ENCODE results near the gene PNMA8C.
"Not testable (repeated sequence)": the region's sequence is repeated elsewhere in the genome, so short reads cannot be mapped to it uniquely, and the experiment has no call there.

Gene PNMA8C

DNA sequence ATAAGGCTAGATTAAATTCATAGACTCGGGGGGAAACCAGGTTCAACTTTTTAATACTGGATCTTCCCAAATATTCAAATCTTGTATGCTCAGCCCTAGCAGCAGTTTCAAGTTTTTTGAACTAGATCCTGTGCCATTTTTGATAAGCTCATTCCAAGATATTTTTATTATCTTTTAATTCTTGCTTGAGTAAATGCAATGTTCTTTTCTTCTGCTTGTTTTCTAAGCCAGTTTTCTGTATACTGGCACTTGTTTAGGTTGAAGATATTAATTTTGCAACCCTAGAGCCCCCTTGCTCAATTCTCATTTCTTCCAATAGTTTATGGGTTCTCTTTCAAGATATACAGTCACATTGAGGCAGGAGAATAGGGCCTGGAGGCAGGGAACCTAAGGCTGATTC lies 13.1 kb upstream of the PNMA8C start:
- TF ChIP-seq, protein P1, sequence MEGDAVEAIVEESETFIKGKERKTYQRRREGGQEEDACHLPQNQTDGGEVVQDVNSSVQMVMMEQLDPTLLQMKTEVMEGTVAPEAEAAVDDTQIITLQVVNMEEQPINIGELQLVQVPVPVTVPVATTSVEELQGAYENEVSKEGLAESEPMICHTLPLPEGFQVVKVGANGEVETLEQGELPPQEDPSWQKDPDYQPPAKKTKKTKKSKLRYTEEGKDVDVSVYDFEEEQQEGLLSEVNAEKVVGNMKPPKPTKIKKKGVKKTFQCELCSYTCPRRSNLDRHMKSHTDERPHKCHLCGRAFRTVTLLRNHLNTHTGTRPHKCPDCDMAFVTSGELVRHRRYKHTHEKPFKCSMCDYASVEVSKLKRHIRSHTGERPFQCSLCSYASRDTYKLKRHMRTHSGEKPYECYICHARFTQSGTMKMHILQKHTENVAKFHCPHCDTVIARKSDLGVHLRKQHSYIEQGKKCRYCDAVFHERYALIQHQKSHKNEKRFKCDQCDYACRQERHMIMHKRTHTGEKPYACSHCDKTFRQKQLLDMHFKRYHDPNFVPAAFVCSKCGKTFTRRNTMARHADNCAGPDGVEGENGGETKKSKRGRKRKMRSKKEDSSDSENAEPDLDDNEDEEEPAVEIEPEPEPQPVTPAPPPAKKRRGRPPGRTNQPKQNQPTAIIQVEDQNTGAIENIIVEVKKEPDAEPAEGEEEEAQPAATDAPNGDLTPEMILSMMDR (IDR thresholded peaks at IDR 0.05; ENCODE audit: extremely low read depth, insufficient read depth, missing control alignments) = no peak
- in situ Hi-C loops (cut with MboI; ENCODE audit: low pct_unique_long_range_greater_than_20kb, low sequenced_read_pairs, unreplicated experiment) = no loop called here

DNA sequence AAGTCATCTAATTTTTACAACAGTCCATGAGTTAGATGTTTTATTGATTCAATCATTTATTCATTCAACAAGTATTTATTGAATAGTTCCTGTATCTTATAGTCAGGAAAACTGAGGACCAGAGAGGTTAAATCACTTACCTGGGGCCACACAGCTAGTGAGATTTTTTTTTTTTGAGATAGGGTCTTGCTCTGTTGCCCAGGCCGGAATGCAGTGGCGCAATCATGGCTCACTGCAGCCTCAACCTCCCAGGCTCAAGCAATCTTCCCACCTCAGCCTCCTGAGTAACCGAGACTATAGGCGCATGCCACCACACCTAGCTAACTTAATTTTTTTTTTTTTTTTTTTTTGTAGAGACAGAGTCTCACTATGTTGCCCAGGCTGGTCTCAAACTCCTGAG lies 7.0 kb upstream of the PNMA8C start:
- in situ Hi-C loops (cut with MboI; ENCODE audit: low pct_unique_long_range_greater_than_20kb, low sequenced_read_pairs, unreplicated experiment); DNase-seq (ENCODE audit: low spot score): not testable (repeated sequence)

More for the DNA sequence above, 13.1 kb upstream of the PNMA8C start:
- no peak for DNase-seq (ENCODE audit: low spot score)

DNA sequence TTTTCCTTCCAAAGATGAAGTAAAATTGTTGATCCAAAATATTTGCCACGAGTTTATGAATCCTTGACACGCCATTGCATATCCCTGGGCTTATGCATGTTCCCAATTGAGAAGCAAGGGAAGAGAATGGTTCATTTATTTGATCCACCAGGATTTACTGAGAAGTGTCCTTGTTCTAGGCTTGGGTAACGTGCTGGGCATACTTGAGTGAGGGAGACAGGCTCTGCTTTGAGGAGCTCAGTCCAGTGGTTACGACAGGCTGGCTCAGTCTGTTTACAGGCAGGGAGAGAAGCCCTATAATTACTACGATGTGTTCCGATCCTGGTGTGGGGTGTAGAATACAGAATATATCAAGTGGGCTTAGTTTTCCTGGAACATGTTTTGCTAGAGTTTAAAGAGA lies 6.3 kb upstream of the PNMA8C start:
- in situ Hi-C loops (cut with MboI; ENCODE audit: low pct_unique_long_range_greater_than_20kb, low sequenced_read_pairs, unreplicated experiment) = no loop called here
- DNase-seq (ENCODE audit: low spot score) = no peak
- TF ChIP-seq, protein P1 (IDR thresholded peaks at IDR 0.05; ENCODE audit: extremely low read depth, insufficient read depth, missing control alignments) = no peak

DNA sequence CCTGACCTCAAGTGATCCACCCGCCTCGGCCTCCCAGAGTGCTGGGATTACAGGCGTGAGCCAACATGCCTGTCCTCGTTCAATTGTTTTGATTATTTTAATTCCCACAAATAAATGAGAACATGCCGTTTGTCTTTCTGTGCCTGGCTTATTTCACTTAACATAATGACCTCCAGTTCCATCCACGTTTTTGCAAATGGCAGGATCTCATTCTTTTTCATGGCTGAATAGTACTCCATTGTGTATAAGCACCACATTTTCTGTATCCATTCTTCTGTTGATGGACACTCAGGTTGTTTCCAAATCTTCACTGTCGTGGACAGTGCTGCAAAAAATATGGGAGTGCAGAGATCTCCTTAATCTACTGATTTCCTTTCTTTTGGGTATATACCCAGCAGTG lies 4.7 kb upstream of the PNMA8C start:
- in situ Hi-C loops (cut with MboI; ENCODE audit: low pct_unique_long_range_greater_than_20kb, low sequenced_read_pairs, unreplicated experiment) = not testable (repeated sequence)

DNA sequence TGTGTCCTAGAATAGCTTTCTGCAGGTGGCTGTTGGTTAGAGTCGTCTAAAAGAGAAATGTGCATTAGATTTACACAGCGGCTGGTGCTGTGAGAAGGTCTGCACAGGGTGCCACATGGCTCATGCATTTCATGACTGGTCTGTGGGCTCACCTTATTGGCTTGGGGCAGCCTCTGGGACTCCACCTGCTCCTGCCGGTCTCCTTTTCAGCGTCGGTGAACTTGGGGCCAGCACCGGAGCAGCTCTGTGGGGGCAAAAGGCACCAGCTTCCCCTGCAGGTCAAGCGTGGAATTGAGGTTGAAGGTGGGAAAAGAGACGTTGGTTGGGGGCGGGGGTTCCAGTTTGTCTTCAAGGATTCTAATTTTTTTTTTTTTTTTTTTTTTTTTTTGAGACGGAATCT lies 3.1 kb upstream of the PNMA8C start:
- in situ Hi-C loops (cut with MboI; ENCODE audit: low pct_unique_long_range_greater_than_20kb, low sequenced_read_pairs, unreplicated experiment) = no loop called here
- TF ChIP-seq, protein P1 (IDR thresholded peaks at IDR 0.05; ENCODE audit: extremely low read depth, insufficient read depth, missing control alignments) = no peak
- no peak for DNase-seq (ENCODE audit: low spot score)

More for the DNA sequence above, 4.7 kb upstream of the PNMA8C start:
- not testable (repeated sequence) for DNase-seq (ENCODE audit: low spot score)

DNA sequence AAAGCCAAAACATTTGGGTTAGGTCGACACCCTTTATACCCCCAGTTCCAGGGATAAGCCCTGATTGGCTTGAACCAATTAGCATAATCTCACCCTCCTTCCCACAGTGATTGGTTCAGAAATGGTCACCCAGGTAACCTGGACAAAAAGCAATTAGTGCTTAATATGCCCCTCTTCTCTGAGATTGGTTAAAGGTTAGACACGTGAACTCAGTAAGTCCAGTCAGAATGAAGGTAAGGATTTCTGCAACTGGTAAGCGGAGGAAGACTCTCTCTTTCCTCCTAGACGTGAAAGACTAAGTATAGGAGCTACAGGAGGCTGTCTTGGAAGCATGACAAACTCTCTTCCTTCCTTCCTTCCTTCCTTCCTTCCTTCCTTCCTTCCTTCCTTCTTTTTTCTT lies 1.3 kb upstream of the PNMA8C start:
- TF ChIP-seq, protein P1 (IDR thresholded peaks at IDR 0.05; ENCODE audit: extremely low read depth, insufficient read depth, missing control alignments) = no peak
- in situ Hi-C loops (cut with MboI; ENCODE audit: low pct_unique_long_range_greater_than_20kb, low sequenced_read_pairs, unreplicated experiment) = no loop called here

DNA sequence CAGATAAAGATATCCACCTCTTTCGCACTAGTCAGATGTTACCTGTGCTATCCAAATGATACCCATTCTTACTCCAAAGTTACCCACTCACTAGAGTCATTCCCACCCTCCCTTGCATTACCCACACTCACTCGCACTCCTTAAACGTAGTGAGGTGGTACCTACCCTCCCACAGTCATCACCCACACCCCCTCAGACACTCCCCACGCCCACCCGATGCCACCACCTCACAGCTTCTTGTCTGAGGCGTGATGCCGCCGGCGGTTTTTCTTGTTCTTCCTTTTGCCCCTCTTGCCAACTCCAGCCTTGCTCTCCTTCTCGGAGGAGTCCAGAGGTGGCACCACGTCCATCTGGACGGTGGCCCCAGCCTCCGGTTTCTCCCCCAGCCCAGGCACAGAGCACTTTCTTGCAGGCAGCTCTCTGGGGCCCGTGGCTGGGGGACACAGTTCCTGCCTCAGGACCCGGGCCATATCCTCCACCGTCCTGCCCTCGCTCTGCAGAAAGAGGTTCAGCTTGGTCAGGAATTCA lies 1.2 kb downstream of the PNMA8C start:
- no peak for DNase-seq (ENCODE audit: low spot score)
- in situ Hi-C loops (cut with MboI; ENCODE audit: low pct_unique_long_range_greater_than_20kb, low sequenced_read_pairs, unreplicated experiment) = no loop called here
- TF ChIP-seq, protein P1 (IDR thresholded peaks at IDR 0.05; ENCODE audit: extremely low read depth, insufficient read depth, missing control alignments) = no peak

More for the DNA sequence above, 1.3 kb upstream of the PNMA8C start:
- DNase-seq (ENCODE audit: low spot score) = no peak
